ENCODE results near the gene TCEA3. TPM values are rescaled to one million over a fixed set of nuclear protein-coding genes. Genes with fewer than 3 reads are reported as not detected.

Gene TCEA3
- total and polyA plus RNA-seq, 10 of the 15 experiments (the other 5 are each of a cell fraction or from before 2014, with no cell fraction given): 0.06 to 0.23 (median 0.08) TPM; not detected in 7

DNA sequence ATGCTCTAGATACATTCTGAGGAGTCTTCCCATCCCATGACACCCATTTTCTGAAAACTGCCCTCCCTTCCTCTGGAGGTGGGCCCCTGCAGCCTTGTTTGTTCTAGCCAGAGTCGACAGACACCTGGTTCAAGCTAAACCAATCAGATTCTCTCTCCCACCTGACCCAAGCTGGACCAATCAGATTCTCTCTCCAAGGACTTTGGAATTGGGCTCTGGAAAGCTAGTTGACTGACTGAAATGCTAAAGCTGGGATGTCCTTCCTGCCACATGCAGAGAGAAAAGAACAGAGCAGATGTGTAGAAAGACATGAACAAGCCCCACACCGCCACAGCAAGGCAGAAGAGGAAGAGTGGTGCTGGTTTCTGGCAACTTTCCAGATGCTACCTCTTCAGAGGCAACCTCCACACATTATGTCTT, 34.8 kb upstream of the TCEA3 start (continued):
- TF ChIP-seq SIN3A (IDR thresholded peaks at IDR 0.05; ENCODE audit: low read depth, low read length): no peak
- TF ChIP-seq HDAC6 (IDR thresholded peaks at IDR 0.05; ENCODE audit: unreplicated experiment): no peak
- TF ChIP-seq YY1 (IDR thresholded peaks at IDR 0.05; ENCODE audit: low read depth, low read length): no peak
- TF ChIP-seq SREBF1 (IDR thresholded peaks at IDR 0.05; ENCODE audit: low read length): no peak
- TF ChIP-seq, protein P1, sequence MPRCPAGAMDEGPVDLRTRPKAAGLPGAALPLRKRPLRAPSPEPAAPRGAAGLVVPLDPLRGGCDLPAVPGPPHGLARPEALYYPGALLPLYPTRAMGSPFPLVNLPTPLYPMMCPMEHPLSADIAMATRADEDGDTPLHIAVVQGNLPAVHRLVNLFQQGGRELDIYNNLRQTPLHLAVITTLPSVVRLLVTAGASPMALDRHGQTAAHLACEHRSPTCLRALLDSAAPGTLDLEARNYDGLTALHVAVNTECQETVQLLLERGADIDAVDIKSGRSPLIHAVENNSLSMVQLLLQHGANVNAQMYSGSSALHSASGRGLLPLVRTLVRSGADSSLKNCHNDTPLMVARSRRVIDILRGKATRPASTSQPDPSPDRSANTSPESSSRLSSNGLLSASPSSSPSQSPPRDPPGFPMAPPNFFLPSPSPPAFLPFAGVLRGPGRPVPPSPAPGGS (IDR thresholded peaks at IDR 0.05; ENCODE audit: borderline replicate concordance, insufficient read depth, low read depth, low read length, poor library complexity, severe bottlenecking): no peak
- no peak for TF ChIP-seq IKZF2 (IDR thresholded peaks at IDR 0.05)

DNA sequence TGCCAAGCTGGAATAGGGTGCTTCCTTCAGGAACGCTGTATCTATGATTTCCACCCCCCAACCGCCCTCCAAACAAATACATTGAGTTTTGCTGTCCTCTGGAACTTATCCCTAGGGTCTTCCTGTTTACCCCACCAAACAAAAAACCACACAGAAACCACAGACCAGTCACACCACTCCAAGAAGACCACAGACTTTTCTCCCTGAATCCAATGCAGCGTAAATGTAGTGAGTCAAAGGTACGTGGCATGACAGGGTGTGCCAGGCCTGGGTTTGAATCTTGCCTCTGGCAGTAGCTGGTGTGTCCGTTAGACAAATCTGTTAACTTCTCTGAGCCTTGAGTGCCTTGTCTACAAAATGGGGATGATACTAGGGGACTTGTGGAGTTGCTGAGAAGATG, 31.7 kb upstream of the TCEA3 start:
- H3K4me1 ChIP-seq (ENCODE audit: control insufficient read depth, insufficient read depth, low read length): no peaks in the 10 kb centered on the region
- H3K9me3 ChIP-seq (replicated peaks; ENCODE audit: control insufficient read depth, insufficient read depth, low read length): no peaks in the 10 kb centered on the region
- FAIRE-seq (no peak), ATAC-seq (no peak), DNase-seq (ENCODE audit: low read depth, low spot score) (no peak)
- peaks cover 2% of the 10 kb centered on the region in 2 experiments; a peak in 3 of 4 replicates for H3K27me3 ChIP-seq (replicated peaks in 1 of 2; ENCODE audit: control insufficient read depth in 2 of 2, insufficient read depth in 2 of 2, low read length in 1 of 2)
- TF ChIP-seq, protein P2, sequence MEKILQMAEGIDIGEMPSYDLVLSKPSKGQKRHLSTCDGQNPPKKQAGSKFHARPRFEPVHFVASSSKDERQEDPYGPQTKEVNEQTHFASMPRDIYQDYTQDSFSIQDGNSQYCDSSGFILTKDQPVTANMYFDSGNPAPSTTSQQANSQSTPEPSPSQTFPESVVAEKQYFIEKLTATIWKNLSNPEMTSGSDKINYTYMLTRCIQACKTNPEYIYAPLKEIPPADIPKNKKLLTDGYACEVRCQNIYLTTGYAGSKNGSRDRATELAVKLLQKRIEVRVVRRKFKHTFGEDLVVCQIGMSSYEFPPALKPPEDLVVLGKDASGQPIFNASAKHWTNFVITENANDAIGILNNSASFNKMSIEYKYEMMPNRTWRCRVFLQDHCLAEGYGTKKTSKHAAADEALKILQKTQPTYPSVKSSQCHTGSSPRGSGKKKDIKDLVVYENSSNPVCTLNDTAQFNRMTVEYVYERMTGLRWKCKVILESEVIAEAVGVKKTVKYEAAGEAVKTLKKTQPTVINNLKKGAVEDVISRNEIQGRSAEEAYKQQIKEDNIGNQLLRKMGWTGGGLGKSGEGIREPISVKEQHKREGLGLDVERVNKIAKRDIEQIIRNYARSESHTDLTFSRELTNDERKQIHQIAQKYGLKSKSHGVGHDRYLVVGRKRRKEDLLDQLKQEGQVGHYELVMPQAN (conservative IDR thresholded peaks at IDR 0.05): no peak
- no peak for TF ChIP-seq NR2C1 (IDR thresholded peaks at IDR 0.05)
- TF ChIP-seq CHD4 (IDR thresholded peaks at IDR 0.05): no peak
- TF ChIP-seq, protein P3, sequence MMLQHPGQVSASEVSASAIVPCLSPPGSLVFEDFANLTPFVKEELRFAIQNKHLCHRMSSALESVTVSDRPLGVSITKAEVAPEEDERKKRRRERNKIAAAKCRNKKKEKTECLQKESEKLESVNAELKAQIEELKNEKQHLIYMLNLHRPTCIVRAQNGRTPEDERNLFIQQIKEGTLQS (IDR thresholded peaks at IDR 0.05; ENCODE audit: borderline replicate concordance, extremely low read depth, low read depth, low read length): no peak
- TF ChIP-seq NRF1 (conservative IDR thresholded peaks at IDR 0.05; ENCODE audit: low read depth, low read length): no peak
- RAD21 ChIA-PET (ENCODE audit: unreplicated experiment): no interaction called here
- in situ Hi-C loops (cut with MboI): no loop called here
- CTCF ChIA-PET: no interaction called here
- H3K36me3 ChIP-seq (ENCODE audit: control insufficient read depth in 2 of 2, insufficient read depth in 2 of 2, low read length in 1 of 2): no peaks in the 10 kb centered on the region
- no peak overlapping the region for H2AFZ ChIP-seq (ENCODE audit: control insufficient read depth, low read depth, low read length)
- WGBS (ENCODE audit: insufficient coverage, insufficient replicate concordance, low lambda C conversion rate, missing lambda C conversion rate): 19% methylated on average over 5 of the region's 5 CpGs
- BruUV-seq (replicated peaks): no TSS peak
- SMC1A ChIA-PET (ENCODE audit: uncharacterized antibody, unreplicated experiment): no interaction called here
- intact Hi-C loops (cut with micrococcal nuclease; ENCODE audit: unreplicated experiment): no loop called here
- H3K79me2 ChIP-seq (ENCODE audit: control insufficient read depth, insufficient read depth, low read length): no peaks in the 10 kb centered on the region
- H3K27ac ChIP-seq (ENCODE audit: control insufficient read depth, insufficient read depth): no peak overlapping the region
- POLR2A ChIA-PET: no interaction called here
- no peak overlapping the region for H3K4me2 ChIP-seq (ENCODE audit: control insufficient read depth, insufficient read depth)
- H4K20me1 ChIP-seq (ENCODE audit: control insufficient read depth, insufficient read depth): no peaks in the 10 kb centered on the region
- no peak overlapping the region for H3K9ac ChIP-seq (ENCODE audit: control insufficient read depth, insufficient read depth, low read length)
- H3K4me3 ChIP-seq: no peak overlapping the region
